WTC11 (cell line): ENCODE measurements around the gene APOD.

Source experiments
- CTCF ChIP-seq: fragments of 200-600 bp; IDR thresholded peaks from 2 replicates; pipeline ENCODE4 v1.8.0; 2022; ENCODE audit warnings: antibody characterized with exemption
- FOXJ3 ChIP-seq: sonication (generic); formaldehyde crosslinking; IDR thresholded peaks from 2 replicates; pipeline ENCODE4 v1.9.0; 2021; ENCODE audit warnings: missing genetic modification reagents, mild to moderate bottlenecking, borderline replicate concordance
- NR1H2 ChIP-seq: sonication (generic); formaldehyde crosslinking; IDR thresholded peaks from 2 replicates; pipeline ENCODE4 v1.9.0; 2021; ENCODE audit warnings: mild to moderate bottlenecking, moderate library complexity, missing genetic modification reagents
- STAT6 ChIP-seq: sonication (generic); formaldehyde crosslinking; conservative IDR thresholded peaks from 2 replicates; pipeline ENCODE4 v1.8.1; 2023; ENCODE audit warnings: mild to moderate bottlenecking, low read depth, missing genetic modification reagents, moderate library complexity
- TP53 ChIP-seq: sonication (generic); formaldehyde crosslinking; IDR thresholded peaks from 2 replicates; pipeline ENCODE4 v1.8.1; 2023; ENCODE audit warnings: mild to moderate bottlenecking, missing genetic modification reagents

- TF ChIP-seq FOXJ3 (CRISPR knock-in tag) (no peak), CTCF (no peak), NR1H2 (no peak), STAT6 (CRISPR knock-in tag) (no peak), TP53 (CRISPR knock-in tag) (no peak)
Observed at GRCh38 chr3:195558602-195559001, 25.1 kb downstream of the APOD start.
